ENCODE measurements around the gene CYP19A1.

- TF ChIP-seq CTCF (IDR thresholded peaks at IDR 0.05): no peak
- TF ChIP-seq SIN3A (IDR thresholded peaks at IDR 0.05; ENCODE audit: borderline replicate concordance, insufficient read depth, low read depth, low read length): no peak
- no peak for TF ChIP-seq REST (IDR thresholded peaks at IDR 0.05; ENCODE audit: insufficient read depth in 1 of 2, low read depth in 2 of 2, low read length in 1 of 2)
Measured at GRCh38 chr15:51303462-51303980, 34.9 kb downstream of the CYP19A1 start.
